Ecto neural progenitor cell (in vitro differentiated cells): Measurements from ENCODE around the gene TCERG1L.

Experiments used
- DNase-seq: peaks from one replicate; pipeline ENCODE4 v3.0.0-alpha.2; 2018; ENCODE audit warnings: low spot score

The TCERG1L gene

DNA sequence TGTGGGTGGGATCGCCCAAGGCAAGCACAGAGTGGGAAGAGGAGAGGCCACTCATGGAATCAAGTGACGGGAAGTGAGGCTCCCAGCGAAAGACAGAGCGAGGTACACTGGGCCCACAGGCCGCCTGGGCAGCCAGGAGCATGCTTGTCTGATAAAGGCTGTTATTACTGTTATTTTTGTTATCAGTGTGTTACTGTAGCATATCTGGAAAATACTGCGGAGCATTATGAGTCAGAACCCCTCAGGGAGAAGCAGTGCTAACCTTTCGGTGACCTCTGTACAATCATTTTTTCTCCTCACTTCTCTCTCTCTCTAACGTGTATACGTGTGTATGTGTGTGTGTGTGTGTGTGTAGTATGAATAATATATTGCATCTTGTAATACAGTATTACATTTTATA, 3.8 kb upstream of the TCERG1L start:
- no peak for DNase-seq

DNA sequence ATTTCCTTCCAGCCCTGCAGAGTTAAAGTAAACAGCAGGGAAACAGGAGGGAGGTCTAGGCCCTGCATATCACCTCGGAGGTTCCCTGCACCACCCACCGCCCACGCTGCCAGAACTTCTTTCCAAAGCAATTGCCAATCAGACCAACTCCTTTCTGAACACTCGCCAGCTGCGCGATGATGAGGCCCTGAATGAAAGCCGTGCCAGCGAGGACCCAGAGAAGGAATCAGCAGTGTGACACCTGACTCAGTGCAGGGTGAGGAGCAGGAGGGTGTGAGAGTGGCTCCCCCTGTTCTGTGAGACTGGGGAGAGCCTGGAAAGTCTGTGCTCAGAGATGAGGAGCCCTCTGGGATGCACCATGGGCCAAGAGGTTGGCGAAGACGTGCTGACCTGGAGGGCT, 3.3 kb upstream of the TCERG1L start:
- DNase-seq: no peak

DNA sequence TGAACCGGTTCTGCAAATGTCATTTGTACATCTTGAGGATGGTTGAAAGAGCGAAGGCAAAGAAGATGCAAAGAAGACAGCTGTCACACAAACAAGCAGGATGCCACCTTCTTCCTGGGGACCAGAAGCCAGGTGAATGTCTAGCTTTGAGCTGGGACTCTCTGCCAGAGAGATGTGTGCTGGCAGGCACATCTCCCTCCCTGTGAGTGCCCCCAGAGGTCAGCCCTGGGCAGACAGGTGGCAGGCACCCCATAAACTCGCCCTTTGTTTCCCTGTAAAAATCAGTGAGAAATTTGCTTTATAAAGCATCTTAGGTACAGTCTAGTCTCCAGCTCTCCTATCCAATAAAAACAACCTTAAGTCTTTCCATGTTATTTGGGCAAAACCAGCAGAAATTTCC, 2.6 kb upstream of the TCERG1L start:
- DNase-seq: no peak

DNA sequence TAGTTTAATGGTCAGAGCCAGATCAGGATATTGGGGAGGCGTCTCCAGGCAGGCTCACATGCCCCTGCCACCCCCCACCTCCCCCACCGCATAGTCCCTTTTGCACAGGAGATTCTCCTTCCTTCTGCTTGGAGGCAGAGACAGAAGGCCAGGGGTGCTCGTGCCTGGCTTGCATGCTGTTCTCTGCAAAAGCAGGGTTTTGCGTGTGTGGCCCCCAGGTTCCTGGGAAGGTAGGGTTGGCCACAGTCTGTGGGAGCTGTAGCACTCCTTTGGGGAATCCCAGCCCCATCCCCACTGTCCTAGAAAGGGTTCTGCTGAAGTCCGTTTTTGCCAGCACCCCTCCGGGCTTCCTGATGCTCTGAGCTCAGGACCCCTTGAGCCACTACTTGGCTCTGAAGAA, 1.9 kb upstream of the TCERG1L start:
- DNase-seq: no peak

DNA sequence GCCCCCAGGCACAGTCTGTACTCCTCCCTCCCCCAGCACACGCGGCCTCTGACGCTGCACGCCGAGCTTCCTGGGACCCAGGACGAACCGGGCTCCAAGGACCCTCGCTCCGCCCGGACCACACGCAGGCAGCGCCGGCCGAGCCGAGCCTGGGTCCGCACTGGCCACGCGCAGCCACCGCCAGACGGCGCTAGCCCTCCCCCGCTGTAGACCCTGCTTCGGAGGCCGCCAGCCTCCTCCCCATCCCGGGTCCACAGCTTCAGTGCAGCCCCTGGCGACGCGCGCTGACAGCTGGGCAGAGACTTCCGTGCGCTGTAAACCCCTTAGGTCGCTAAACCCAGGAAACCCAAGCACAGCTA, 936 bp upstream of the TCERG1L start:
- DNase-seq: peak; percentile 92

DNA sequence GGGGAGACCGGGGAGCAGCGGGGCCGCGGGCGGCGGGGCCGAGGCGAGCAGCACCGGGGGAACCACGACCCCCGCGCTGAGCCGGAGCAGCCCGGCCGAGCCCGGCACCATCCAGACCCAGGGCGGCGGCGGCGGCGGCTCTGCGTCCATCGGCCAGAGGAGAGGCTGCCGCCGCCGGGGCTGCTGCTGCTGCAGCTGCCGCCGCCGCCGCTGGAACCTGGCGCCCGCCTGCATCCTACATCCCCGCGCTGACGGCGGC, 190 bp downstream of the TCERG1L start:
- no peak for DNase-seq

DNA sequence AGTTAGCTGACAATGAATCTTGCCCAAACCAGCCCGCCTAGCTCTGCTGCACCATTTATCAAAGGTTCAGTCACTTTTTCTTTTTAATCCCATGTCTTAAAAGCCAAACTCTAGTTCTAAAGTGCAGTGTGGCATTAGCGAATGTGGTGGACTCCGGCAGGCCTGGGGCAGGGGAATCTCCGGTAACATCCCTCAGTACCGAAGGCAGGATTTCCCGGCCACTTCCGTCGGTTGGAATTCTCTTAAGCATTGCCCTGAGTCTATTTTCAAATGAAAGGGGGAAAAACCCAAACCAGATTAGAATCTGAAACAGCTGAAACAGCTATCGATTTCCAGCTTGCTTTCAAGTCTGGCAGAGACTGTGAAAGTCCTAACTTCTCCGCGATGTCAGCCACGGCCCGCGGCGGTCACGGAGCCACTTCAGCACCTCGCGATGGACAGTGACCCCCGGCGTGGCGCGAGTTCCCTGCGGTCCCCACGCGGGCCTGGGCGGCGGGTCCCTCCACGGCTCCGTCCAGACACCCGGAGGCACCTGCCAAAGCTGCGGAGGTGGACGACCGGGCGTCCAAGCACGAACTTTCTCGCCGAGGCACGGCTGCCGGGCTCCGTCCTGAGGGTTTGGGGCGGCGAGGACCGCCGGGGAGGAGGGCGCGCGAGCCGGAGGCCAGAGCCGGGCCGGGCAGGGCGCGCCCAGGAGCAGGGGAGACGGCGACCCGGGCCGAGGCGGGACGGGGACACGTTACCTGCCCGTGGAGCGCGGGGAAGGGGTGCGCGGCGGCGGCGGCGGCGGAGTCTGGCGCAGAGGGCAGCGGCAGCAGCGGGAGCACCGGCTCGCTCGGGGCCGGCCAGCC, 745 bp downstream of the TCERG1L start:
- peak; percentile 67 for DNase-seq

DNA sequence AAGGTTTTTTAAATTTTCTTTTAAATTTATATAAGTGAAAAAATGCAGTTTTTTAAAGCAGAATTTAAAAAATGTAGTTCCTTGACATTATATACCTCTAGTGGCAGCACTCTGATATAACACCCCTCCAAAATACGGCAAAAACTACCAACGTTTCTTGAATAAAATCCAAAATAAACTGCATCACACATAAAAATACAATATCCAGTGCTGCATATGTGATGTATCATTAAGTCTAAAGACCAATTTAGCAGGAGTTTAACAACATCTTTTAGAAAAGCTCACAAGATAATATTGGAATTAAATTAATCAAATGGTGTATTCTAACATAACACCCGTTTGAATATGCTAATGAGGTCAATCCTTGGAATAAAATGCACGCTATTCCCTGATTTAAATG, 1.4 kb downstream of the TCERG1L start:
- no peak for DNase-seq

DNA sequence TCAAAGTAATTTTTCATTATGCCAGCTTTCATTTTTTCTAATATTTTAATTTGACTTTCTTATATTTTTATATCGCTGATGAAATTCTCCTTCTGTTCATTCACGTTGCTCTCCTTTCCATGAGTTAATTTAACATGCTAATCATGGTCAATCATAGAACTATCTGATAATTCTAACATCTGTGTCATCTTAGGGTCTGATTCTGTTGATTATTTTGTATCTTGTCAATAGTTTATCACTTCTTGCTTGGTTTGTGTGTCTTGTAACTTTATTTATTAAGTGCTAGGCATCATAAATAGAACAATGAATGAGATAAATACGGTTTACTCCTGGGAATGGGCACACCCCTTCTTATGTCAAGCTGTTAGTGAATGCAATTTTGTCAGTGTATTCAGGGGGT, 11.0 kb downstream of the TCERG1L start:
- DNase-seq: no peak

DNA sequence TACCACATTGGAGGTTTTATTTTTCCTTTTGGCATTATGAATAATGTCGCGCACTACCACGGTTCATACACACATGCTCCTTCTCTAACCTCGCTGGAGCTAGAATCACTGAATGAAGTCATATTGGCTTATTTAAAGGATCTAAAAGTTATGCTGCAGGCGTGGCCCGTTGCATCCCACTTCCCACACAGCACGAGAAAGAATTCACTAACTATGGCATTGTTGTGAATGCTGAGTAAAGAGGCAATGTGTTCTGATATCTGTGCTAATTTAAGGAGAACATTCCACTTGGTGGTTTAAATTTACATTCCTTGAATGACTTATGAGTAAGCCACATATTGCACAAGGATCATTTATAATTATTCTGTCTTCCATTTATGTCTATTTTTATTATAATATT, 20.7 kb downstream of the TCERG1L start:
- no peak for DNase-seq

DNA sequence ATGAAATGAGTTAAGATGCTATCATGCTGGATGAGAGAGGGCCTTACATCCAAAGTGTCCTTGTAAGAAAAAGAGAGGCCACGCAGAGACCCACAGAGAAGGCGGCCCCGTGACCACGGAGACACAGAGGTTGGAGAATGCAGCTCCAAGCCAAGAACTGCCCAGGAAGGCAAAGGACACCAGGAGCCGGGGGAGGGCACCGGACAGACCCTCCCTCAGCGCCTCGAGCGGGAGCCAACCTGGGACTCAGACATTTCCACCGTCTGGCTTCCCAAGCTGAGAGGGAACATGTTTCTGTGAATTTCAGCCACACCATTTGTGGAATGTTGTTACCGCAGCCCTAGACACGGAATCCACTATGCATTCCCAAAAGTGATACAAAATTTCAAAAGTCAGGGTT, 22.9 kb downstream of the TCERG1L start:
- no peak for DNase-seq

DNA sequence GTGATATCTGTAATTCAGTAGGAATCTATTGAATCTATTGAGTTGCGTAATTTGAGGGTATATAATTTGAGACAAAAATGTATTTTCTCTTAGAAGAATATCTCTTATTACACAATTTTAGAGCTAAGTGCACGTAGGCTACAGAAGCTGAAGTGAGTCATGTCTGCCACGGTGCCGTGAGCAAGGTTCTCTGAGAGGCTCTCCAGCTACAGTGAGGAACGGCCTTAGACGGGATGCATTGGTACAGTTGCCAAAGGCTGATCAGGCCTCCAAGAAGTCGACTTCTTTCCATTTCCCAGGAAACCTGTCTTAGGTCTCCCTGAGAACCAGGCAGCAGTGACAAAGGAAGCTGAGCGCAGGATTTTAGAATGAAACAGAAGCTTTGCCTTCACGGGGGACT, 28.6 kb downstream of the TCERG1L start:
- DNase-seq: no peak

DNA sequence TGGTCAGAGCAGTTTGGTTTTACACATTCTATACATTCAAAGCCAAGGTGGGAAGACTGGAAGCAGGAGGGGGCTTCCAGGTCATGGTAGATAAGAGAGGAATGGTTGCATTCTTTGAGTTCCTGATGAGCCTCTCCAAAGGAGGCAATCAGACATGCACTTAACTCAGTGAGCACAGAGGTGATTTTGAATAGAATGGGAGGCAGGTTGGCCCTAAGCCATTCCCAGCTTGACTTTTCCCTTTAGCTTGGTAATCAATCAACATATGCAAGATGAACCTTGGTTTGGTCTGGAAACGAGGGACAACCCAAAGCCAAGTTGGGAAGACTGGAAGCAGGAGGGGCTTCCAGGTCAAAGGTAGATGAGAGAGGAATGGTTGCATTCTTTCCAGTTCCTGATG, 31.4 kb downstream of the TCERG1L start:
- DNase-seq: no peak

DNA sequence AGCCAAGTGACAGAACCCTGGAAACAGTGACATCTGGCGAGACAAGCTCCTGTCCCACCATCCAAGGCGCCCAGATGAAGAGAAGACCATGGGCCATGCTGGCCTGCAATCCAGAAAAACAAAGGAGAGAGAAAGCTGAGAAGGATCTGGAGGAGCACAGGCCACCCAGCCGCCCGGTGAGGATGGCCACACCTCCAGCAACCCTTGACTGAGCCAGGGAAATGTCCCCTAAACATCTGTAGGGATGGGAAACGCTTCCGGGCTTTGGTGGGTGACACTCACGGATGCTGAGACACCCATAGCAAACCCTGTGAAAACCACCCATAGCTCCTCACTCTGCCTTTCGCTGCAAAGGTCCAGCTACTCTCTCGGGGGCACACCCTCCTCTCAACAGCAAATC, 32.0 kb downstream of the TCERG1L start:
- no peak for DNase-seq

DNA sequence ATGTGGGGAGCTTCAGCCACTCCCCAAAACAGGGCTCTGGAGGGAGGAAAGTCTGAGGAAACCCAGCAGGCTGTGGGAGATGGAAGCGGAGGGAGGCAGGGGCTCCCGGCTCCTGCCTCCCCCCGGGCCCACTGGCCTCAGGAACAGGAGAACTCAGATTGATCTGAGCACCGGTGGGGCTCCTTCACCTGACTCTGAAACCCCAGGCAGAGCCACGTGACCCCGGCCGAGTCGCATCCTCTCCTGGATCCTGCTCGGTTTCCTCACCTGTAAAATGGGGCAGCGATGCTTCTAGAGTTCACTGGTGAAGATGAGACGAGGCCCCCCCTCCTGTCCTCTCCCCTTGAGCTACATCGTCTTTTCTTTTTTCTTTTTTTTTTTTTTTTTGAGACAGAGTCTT, 33.6 kb downstream of the TCERG1L start:
- DNase-seq: no peak

DNA sequence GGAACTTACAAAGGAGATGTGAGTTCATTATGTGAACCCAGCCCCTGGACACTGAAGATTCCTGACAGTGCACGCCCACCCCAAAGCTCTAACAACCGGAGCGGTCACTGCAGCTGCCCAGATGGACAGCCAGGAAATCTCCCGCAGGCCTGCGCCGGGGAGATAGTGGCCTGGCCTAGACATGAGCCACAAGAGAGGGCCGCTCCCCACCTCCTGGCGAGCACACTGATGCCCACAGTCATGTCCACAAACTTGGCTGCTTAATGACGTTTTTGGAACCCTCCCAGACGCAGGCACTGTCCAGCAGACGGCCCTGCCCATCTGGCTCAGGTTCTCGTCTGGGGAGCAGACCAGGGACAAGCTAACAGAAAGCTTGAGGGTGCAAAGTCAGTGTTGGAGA, 34.2 kb downstream of the TCERG1L start:
- DNase-seq: no peak

DNA sequence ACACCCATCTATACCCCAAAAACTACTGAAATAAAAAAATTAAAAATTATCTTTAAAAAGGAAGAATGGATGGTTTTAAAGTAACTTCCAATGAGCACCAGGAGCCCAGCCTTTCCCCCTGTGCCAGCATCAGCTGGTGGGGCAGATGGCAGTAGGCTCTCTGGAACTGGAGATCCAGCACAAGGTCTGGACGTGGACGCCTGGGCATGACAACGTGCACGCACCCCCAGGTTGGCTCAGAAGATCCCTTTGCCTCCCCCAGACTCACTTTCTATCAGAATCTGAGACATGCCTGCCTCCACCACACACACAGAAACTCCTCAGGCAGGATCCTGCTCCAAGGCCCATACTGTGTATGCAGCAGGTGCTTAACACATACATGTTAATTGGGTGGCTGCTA, 35.8 kb downstream of the TCERG1L start:
- DNase-seq: no peak

DNA sequence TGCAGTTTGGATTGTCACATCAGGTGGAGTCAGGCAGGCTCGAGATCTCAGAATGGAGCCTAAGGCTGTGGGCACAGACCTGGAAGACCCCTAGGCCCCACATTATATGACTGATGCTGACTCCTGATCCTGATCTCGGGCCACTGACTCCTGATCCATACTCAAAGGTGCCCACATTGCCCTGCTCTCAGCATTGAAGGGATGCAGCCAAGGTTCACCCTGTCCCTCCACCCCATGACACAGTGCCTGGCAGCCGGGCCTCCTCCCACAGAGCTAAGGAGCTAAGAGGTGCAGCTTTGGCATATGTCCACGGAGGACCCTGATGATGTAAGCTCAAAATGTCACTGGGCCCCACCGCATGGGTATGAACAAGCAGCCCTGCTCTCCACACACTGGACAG, 36.6 kb downstream of the TCERG1L start:
- no peak for DNase-seq

DNA sequence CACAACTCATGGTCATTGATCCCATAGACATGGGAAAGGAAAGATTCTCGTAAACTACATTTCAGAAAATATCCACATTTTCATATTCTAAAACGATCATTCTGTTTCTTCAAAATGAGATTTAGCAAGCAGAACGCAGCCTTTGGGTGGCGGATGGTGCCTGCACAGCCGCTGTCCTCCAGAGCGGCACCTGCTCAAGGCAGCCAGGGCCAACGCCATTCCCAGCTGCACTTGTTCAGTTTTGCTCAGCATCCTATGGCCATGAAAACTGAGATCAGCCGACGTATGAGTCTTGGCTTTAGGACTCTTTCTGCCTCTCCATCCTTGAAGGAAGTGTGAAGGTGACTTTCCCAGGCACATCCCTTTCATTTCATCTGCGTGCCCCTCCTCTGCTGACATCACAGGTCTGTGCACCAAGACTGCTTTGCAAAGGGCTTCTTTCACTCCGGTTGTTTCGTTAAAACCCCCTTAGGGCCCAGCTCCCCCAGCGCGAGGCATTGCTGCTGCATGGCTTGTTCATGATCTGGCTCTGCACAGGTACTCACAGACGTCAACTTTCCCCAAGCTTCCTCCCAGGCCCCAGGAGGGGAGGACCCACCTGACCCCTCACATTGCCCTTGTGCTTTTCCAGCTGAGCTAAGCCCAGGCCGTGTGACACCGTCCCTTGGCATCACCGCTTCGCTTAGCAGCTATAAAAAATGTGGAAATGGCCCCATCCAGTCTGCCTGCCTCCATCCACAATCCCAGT, 37.2 kb downstream of the TCERG1L start:
- DNase-seq: no peak

DNA sequence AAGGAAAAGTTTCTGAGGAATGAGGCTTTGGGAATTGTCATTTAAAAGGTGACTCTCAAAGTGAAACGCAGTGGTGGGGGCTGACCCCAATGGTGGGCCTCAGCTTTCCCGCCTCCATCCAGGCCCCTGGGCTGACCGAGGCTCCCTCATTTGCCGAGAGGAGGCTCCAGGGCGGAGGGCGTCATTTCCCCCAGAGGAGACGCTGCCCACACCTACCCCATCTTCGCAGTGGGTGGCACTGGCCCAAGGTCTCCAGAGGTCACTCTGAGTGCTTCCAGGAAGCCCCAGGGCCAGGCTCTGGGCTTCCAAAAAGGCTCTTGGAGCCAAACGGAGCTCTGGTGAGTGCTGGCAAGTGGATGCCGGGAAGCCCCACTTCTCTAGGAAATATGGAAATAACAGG, 38.0 kb downstream of the TCERG1L start:
- no peak for DNase-seq

DNA sequence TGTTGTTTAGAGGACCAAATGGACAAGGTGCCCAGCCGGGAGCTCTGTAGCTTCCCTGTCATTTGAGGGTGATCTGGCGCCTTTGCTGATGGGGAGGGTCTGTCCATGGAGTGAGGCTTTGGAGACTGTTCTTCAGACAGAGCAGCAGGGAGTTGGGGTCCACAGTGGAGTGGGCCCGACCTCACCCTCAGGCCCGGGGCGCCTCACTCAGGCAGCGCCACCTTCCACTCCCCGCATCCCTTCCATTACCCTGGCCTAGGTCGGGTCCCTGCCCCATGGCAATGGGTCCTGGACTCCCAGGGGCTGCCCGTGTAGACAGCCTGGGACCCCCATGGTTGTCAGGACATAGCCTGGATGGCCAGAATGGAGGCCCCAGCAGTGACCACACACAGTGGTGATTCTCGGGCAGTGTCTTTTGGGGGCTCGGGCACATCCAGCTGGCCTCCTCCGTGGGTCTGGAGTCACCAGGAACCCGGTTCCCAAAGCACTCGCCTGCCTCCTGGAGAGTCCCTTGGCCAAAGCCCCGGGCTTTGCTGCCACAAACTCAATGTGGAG, 38.5 kb downstream of the TCERG1L start:
- no peak for DNase-seq

DNA sequence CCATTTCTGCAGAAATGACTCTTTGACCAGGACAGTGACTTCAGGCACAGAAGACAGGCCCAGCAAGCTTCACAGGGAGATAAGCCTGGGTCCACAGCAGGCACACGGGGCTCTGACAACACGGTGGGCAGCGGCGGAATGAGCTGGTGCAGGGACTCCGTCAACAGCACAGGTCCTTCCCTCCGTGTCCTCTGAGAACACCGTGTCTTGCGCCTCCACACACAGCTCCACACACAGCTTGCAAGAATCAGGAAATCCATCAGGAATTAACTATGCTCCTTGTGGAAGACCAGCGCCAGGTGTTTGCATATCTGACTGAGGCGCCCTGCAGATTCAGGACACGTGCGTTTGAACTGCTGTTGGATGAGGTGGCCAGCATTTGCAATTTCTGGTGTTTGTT, 39.6 kb downstream of the TCERG1L start:
- no peak for DNase-seq

DNA sequence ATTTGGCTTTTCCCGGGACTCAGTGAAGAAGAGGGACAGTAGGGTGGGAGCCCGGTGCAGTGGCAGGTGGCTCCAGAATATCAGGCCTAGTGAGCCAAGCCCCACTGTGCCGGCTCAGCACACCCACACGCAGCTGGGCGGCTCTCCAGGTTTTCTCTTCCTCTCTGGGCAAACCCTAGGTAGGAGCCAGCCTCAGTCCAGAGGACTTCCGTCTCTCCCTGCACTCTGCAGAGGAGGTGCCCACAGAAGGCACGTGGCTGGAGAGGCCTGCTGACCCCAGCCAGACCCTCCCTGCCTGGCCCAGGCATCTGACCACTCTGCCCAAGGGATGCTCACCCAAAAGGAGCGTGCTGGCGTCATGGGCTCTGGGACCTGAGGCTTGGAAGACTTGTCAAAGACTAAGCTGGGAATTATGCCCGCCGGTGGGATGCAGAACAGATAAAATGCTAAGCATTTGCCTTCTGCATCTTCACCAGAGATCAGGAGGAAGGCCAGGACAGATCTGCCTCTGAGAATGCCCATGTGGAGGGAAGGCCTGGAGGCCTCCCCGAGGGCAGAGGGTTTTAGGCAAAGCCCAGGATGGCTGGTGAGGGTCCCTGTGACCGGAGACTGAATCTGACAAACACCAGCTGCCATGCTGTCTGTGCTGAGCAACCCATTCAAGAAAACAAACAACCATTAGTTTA, 40.2 kb downstream of the TCERG1L start:
- no peak for DNase-seq
